ENCODE measurements around the gene VCL. TPM values are rescaled to one million over a fixed set of nuclear protein-coding genes. Genes with fewer than 3 reads are reported as not detected.

Gene VCL
- total RNA-seq, 1 donor from 2014 or later, result 42.1 TPM

DNA sequence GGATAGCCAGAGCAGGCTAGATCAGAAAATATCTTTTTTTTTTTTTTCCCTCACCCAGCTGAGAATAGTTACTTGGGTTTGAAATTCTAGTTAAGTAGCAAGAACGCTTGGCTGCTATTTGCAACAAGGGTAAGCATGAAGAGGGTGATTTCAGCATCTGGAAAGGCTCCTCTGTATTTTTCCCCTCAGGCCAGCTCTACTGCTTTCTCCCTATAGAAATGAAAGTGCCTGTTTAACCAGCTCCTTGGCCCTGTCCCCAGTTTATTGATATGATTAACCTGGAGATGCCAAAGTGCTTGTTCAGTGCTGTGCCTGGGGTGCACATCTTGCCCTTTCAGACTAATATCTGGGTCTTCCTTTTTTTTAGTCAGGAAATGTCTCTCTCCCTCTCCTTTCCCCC is 115.6 kb downstream of the VCL start:
- Mint-ChIP-seq H3K4me3 (ENCODE audit: unreplicated experiment) (no peak overlapping the region), H3K4me1 (ENCODE audit: low read depth, unreplicated experiment) (peaks cover 2% of the 10 kb centered on the region), H3K27ac (ENCODE audit: unreplicated experiment) (peak overlapping the region; percentile 53), H3K36me3 (ENCODE audit: unreplicated experiment) (no peaks in the 10 kb centered on the region), H3K9me3 (ENCODE audit: unreplicated experiment) (peaks cover 2% of the 10 kb centered on the region), H3K27me3 (ENCODE audit: unreplicated experiment) (peaks cover 3% of the 10 kb centered on the region)
- TF ChIP-seq, protein P1, sequence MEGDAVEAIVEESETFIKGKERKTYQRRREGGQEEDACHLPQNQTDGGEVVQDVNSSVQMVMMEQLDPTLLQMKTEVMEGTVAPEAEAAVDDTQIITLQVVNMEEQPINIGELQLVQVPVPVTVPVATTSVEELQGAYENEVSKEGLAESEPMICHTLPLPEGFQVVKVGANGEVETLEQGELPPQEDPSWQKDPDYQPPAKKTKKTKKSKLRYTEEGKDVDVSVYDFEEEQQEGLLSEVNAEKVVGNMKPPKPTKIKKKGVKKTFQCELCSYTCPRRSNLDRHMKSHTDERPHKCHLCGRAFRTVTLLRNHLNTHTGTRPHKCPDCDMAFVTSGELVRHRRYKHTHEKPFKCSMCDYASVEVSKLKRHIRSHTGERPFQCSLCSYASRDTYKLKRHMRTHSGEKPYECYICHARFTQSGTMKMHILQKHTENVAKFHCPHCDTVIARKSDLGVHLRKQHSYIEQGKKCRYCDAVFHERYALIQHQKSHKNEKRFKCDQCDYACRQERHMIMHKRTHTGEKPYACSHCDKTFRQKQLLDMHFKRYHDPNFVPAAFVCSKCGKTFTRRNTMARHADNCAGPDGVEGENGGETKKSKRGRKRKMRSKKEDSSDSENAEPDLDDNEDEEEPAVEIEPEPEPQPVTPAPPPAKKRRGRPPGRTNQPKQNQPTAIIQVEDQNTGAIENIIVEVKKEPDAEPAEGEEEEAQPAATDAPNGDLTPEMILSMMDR (IDR thresholded peaks at IDR 0.05; ENCODE audit: partially characterized antibody, unreplicated experiment), result no peak
- DNase-seq, result no peak

DNA sequence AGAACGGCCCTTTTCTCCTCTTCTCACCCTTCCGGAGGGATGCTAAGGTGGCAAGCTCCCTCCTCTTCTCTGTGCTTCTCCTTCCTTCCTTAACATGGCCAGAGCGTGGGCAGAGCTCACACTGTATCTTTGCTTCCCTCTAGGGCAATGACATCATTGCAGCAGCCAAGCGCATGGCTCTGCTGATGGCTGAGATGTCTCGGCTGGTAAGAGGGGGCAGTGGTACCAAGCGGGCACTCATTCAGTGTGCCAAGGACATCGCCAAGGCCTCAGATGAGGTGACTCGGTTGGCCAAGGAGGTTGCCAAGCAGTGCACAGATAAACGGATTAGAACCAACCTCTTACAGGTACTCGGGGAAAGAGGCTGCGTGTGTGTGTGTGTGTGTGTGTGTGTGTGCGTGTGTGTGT is 116.1 kb downstream of the VCL start:
- no peak overlapping the region for H3K4me3 Mint-ChIP-seq (ENCODE audit: unreplicated experiment)
- TF ChIP-seq, protein P1 (IDR thresholded peaks at IDR 0.05; ENCODE audit: partially characterized antibody, unreplicated experiment), result no peak
- no peaks in the 10 kb centered on the region for H3K36me3 Mint-ChIP-seq (ENCODE audit: unreplicated experiment)

DNA sequence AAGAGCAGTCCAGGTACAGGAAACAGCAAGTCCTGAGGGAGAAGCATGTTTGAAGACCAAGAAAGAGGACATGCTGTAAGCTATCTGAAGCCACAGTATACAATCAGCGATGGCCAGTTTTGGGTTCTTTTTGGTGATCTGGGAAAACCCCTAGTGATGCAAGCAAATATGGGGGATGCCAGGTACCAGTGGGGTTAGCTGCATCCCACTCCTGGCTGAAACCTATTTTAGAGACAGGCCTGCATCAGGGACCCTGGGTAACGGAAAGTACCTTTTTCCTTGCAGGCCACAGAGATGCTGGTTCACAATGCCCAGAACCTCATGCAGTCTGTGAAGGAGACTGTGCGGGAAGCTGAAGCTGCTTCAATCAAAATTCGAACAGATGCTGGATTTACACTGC is 119.8 kb downstream of the VCL start:
- Mint-ChIP-seq H3K4me1 (ENCODE audit: low read depth, unreplicated experiment) (peaks cover 2% of the 10 kb centered on the region), H3K27me3 (ENCODE audit: unreplicated experiment) (peaks cover 3% of the 10 kb centered on the region), H3K9me3 (ENCODE audit: unreplicated experiment) (peaks cover 2% of the 10 kb centered on the region), H3K4me3 (ENCODE audit: unreplicated experiment) (no peak overlapping the region), H3K36me3 (ENCODE audit: unreplicated experiment) (no peaks in the 10 kb centered on the region), H3K27ac (ENCODE audit: unreplicated experiment) (no peak overlapping the region)
- TF ChIP-seq, protein P1 (IDR thresholded peaks at IDR 0.05; ENCODE audit: partially characterized antibody, unreplicated experiment), result no peak
- no peak for DNase-seq

More for the DNA sequence above, 116.1 kb downstream of the VCL start:
- peaks cover 2% of the 10 kb centered on the region for H3K4me1 Mint-ChIP-seq (ENCODE audit: low read depth, unreplicated experiment)
- H3K27me3 Mint-ChIP-seq (ENCODE audit: unreplicated experiment), result peaks cover 3% of the 10 kb centered on the region
- peak overlapping the region; percentile 53 for H3K27ac Mint-ChIP-seq (ENCODE audit: unreplicated experiment)
- no peak for DNase-seq
- H3K9me3 Mint-ChIP-seq (ENCODE audit: unreplicated experiment), result peaks cover 2% of the 10 kb centered on the region

DNA sequence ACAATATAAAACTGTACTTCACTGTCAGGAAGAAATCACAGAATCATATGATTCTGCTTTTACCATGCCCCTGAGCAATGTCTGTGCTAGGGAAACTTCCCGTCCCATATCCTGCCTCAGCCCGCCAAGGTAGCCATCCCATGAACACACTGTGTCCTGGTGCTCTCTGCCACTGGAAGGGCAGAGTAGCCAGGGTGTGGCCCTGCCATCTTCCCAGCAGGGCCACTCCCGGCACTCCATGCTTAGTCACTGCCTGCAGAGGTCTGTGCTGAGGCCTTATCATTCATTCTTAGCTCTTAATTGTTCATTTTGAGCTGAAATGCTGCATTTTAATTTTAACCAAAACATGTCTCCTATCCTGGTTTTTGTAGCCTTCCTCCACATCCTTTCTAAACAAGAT is 120.9 kb downstream of the VCL start:
- H3K9me3 Mint-ChIP-seq (ENCODE audit: unreplicated experiment), result peaks cover 2% of the 10 kb centered on the region
- no peak overlapping the region for H3K27ac Mint-ChIP-seq (ENCODE audit: unreplicated experiment)
- H3K36me3 Mint-ChIP-seq (ENCODE audit: unreplicated experiment), result no peaks in the 10 kb centered on the region
- H3K4me3 Mint-ChIP-seq (ENCODE audit: unreplicated experiment), result no peak overlapping the region
- peaks cover 2% of the 10 kb centered on the region for H3K4me1 Mint-ChIP-seq (ENCODE audit: low read depth, unreplicated experiment)
- TF ChIP-seq, protein P1 (IDR thresholded peaks at IDR 0.05; ENCODE audit: partially characterized antibody, unreplicated experiment), result no peak
- peaks cover 3% of the 10 kb centered on the region for H3K27me3 Mint-ChIP-seq (ENCODE audit: unreplicated experiment)
- DNase-seq, result no peak

DNA sequence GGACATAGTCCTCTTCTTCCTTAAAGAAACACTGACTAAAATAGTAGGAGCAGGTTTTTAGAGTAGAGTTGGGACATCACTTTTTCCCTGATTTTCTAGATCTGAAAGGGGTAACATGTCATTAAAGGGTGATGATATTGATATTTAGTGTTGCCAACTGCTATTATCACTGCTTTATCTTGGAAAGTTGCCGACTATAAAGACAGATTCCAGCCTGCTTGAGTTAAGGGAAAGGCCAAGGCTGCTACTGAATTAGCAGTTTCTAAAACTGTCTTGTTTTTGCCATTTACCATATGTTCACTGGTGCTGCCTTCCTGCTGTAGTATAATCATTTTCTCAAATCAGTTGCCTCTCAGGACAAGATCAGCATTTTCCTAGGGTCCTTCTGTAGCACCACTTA is 123.0 kb downstream of the VCL start:
- Mint-ChIP-seq H3K36me3 (ENCODE audit: unreplicated experiment) (no peaks in the 10 kb centered on the region), H3K27me3 (ENCODE audit: unreplicated experiment) (no peaks in the 10 kb centered on the region), H3K9me3 (ENCODE audit: unreplicated experiment) (no peaks in the 10 kb centered on the region), H3K4me1 (ENCODE audit: low read depth, unreplicated experiment) (peaks cover 2% of the 10 kb centered on the region), H3K4me3 (ENCODE audit: unreplicated experiment) (no peak overlapping the region), H3K27ac (ENCODE audit: unreplicated experiment) (no peak overlapping the region)
- no peak for DNase-seq
- TF ChIP-seq, protein P1 (IDR thresholded peaks at IDR 0.05; ENCODE audit: partially characterized antibody, unreplicated experiment), result no peak

Measured in glutamatergic neuron (in vitro differentiated cells).